Esophagus muscularis mucosa (tissue), 4 donors: ENCODE results near the gene UPK3B. TPM values are rescaled to one million over a fixed set of nuclear protein-coding genes. Genes with fewer than 3 reads are reported as not detected.
A peak's percentile ranks its signal among the peaks of the same experiment; 100 is the strongest.
"Not testable (repeated sequence)": the region's sequence is repeated elsewhere in the genome, so short reads cannot be mapped to it uniquely, and the experiment has no call there.

ENCODE experiments used
- DNase-seq: peaks from one replicate; pipeline ENCODE4 v3.0.0-alpha.2; 2017; ENCODE audit errors: extremely low spot score
- H3K27ac ChIP-seq, 4 donors: fragments of 200-600 bp; sonication (generic); replicated peaks in 1 of 4; 1 replicate in 3 of 4; 2 replicates in 1 of 4; pipeline ENCODE4 v1.5.1; 2016 to 2019; ENCODE audit warnings: mild to moderate bottlenecking in 1 of 4
- H3K27me3 ChIP-seq, 4 donors: fragments of 200-600 bp; sonication (generic); one replicate each; pipeline versions ENCODE4 v1.5.1 to v1.6.0; 2016 to 2019
- H3K36me3 ChIP-seq, 4 donors: fragments of 200-600 bp; sonication (generic); one replicate each; pipeline ENCODE4 v1.5.1; 2016 to 2019
- H3K4me1 ChIP-seq, 4 donors: fragments of 200-600 bp; sonication (generic); one replicate each; pipeline ENCODE4 v1.5.1; 2016 to 2019
- H3K4me3 ChIP-seq, 4 donors: fragments of 200-600 bp; sonication (generic); 1 replicate in 2 of 4; 2 replicates in 2 of 4; pipeline ENCODE4 v1.5.1; 2016 to 2019; ENCODE audit warnings: mild to moderate bottlenecking in 4 of 4, moderate library complexity in 1 of 4
- H3K9me3 ChIP-seq, 4 donors: fragments of 200-600 bp; sonication (generic); 1 replicate in 3 of 4; 2 replicates in 1 of 4; pipeline ENCODE4 v1.5.1; 2016 to 2019
- POLR2A ChIP-seq: fragments of 450-650 bp; IDR thresholded peaks from one replicate; pipeline ENCODE4 v1.6.1; 2017; ENCODE audit warnings: antibody characterized with exemption, moderate library complexity, mild to moderate bottlenecking, low read depth
- POLR2AphosphoS5 ChIP-seq, 2 donors: sonication (generic); formaldehyde crosslinking; IDR thresholded peaks; one replicate each; pipeline ENCODE4 v1.6.1; 2017; ENCODE audit warnings: antibody characterized with exemption in 2 of 2
- WGBS: methylation state at CpG from one replicate; pipeline ENCODE4 v1.1.5; 2018; 5-methylcytosine and 5-hydroxymethylcytosine counted together
- intact Hi-C: fragments of 100-400 bp; cut with DNase I; formaldehyde crosslinking; loops from one replicate; pipeline ENCODE4 v1.15.1; 2023
- total RNA-seq, 4 donors: library from RNA; depleted of rRNA; stranded (reverse); fragments of >200 nt; gene quantifications; one replicate each; pipeline versions ENCODE4 v1.1.0 to v1.2.1, GENCODE V29; 2016
- TF ChIP-seq, protein P1 (sequence below), 3 experiments: fragments of 200-600 bp in 2 of 3; fragments of 450-650 bp in 1 of 3; sonication (generic) in 2 of 3; IDR thresholded peaks; one replicate each; pipeline ENCODE4 v1.5.1; 2017 to 2019; ENCODE audit warnings: antibody characterized with exemption in 3 of 3, mild to moderate bottlenecking in 2 of 3, moderate library complexity in 1 of 3

UPK3B gene
- total RNA-seq, 4 donors from 2014 or later = 0.75 to 0.84 TPM; not detected in 2

DNA sequence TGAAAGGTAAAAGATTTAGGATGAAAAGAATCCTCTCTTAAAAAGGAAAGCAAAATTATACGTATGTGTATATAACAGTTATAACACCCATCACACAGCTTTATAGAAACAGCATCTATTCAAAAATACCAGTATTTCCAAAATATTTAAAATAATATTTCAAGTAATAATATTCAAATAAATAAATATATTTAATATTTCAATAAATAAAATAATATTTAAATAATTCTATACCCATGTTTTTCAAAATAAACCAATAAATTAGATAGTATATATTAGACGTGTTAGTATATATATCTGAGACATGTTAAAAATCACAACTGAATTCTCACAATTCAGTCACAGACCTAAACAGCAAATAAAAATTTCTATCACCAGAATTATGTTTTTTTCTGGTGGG is 21.3 kb downstream of the UPK3B start:
- no CpG with 5 or more reads among the region's 2 CpGs for WGBS
- DNase-seq, H3K9me3 ChIP-seq, H3K4me1 ChIP-seq, H3K36me3 ChIP-seq, H3K27me3 ChIP-seq, H3K27ac ChIP-seq, H3K4me3 ChIP-seq, intact Hi-C loops: not testable (repeated sequence)

DNA sequence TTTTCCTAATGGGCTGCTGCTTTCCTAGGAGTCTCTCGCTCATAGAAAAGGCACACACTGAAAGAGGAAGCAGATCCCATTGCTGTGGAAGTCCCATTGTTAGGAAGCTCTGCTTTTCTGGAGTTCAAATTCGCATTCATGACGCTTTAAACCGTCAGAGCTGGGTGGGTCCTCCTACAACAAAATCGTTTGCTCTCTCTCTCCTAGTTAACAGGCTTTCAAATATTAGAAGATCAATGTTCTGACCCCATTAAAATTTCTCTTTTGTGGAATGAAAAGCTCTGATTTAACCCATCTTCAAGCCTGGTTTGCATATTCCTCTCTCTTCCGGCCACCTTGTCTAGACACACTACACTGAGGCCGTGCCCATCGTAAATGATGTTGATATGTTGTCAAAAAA is 32.8 kb downstream of the UPK3B start, which contains the start of gene SPDYE16:
TSS of gene SPDYE16 (minus strand) at position 101 of the 400 bp plus-strand sequence. CDS start 1,838 bp downstream, outside the sequence.
- H3K27me3 ChIP-seq, H3K9me3 ChIP-seq, H3K36me3 ChIP-seq, H3K27ac ChIP-seq, DNase-seq, H3K4me1 ChIP-seq, H3K4me3 ChIP-seq, intact Hi-C loops: not testable (repeated sequence)
- WGBS = no CpG with 5 or more reads among the region's 8 CpGs

DNA sequence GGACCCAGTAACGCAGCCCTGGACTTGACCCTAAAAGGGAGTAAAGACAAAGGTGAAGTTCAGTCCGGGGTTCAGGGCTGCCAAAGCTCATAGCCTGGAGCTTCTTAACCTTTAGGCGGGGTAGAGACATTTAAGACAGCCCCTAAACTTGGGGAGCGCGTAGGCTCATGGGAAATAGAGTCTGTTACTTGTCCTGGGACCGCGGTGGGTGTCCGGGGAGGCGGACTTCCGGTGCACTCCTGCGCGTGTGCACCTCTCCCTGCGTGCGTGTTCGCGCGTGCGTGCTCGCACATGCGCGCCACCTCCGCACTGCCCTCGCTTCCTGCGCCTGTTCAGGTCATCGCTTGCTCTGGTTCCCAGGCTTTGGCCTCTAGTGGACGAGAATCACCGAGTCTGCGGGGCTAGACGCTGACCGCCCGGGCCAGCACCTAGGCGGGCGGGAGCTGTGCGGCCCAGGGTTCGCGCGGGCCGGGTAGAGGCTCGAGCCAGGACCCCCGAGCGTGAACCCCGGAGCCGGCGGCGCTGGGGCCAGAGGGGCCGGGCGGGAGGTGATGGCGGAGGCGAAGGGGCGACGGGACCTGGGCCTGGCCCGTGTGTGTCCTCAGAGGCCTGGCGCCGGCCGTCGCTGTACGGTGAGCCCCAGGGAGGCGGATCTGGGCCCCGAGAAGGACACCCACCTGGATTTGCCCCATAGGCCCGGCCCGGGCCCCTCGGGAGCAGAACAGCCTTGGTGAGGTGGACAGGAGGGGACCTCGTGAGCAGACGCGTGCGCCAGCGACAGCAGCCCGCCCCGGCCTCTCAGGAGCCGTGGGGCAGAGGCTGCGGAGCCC is 38.9 kb downstream of the UPK3B start:
- H3K27me3 ChIP-seq, H3K9me3 ChIP-seq, intact Hi-C loops, H3K36me3 ChIP-seq: not testable (repeated sequence)
- TF ChIP-seq POLR2AphosphoS5 (IDR thresholded peaks at IDR 0.05) (peak; percentile 88 to 93), POLR2A (peak; percentile 9)
- TF ChIP-seq, protein P1, sequence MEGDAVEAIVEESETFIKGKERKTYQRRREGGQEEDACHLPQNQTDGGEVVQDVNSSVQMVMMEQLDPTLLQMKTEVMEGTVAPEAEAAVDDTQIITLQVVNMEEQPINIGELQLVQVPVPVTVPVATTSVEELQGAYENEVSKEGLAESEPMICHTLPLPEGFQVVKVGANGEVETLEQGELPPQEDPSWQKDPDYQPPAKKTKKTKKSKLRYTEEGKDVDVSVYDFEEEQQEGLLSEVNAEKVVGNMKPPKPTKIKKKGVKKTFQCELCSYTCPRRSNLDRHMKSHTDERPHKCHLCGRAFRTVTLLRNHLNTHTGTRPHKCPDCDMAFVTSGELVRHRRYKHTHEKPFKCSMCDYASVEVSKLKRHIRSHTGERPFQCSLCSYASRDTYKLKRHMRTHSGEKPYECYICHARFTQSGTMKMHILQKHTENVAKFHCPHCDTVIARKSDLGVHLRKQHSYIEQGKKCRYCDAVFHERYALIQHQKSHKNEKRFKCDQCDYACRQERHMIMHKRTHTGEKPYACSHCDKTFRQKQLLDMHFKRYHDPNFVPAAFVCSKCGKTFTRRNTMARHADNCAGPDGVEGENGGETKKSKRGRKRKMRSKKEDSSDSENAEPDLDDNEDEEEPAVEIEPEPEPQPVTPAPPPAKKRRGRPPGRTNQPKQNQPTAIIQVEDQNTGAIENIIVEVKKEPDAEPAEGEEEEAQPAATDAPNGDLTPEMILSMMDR (IDR thresholded peaks at IDR 0.05) = peak in 1 of 3 experiments; percentile 24
- DNase-seq = peak; percentile 95
- H3K4me1 ChIP-seq = peaks cover 0 to 13% (median 10%) of the 10 kb centered on the region in 4 donors
- H3K4me3 ChIP-seq = peak overlapping the region; percentile 70 to 93 (median 80)
- H3K27ac ChIP-seq = peak overlapping the region; percentile 87 to 98 (median 94)
- 0% methylated on average over 24 of the region's 71 CpGs for WGBS

DNA sequence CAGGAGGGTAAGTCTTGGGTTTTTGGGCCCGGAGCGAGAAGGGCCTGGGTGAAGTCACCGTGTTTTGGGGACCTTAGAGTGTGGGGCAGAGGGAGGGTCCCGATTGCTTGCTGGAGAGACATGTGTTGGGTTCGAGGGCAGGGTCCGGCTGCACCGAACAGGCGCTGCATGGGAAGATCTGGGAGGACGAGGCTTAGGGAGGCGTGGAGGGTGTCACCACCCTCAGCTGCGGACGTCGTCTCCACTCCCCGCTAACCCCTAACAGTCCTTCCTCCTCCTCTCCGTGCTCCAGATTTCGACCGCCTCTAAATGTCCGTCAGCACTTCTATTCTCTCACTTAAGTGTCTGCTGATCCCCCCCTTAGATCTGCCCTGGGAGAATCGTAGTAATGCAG is 39.5 kb downstream of the UPK3B start:
- Histone ChIP-seq H3K27ac (peak overlapping the region; percentile 87 to 98 (median 94)), H3K4me1 (peaks cover 0 to 13% (median 10%) of the 10 kb centered on the region in 4 donors), H3K4me3 (peak overlapping the region; percentile 70 to 93 (median 80))
- H3K27me3 ChIP-seq, DNase-seq, intact Hi-C loops, H3K36me3 ChIP-seq, H3K9me3 ChIP-seq: not testable (repeated sequence)
- 2% methylated on average over 19 of the region's 19 CpGs for WGBS

DNA sequence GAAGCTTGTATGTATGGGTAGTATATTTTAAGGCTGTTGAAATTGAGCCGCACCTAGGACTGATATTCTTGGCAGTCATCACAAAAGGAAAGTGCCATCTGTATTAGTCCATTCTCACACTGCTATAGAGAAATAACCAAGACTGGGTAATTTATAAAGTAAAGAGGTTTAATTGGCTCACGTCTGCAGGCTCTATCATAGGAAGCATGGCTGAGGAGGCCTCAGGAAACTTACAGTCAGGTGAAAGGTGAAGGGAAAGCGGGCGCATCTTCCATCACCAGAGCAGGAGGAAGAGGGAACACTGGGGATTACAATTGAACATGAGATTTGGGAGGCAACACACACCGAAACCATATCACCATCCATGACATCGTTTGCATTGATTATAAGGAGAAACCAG is 41.6 kb downstream of the UPK3B start:
- H3K36me3 ChIP-seq, H3K9me3 ChIP-seq, H3K27me3 ChIP-seq, DNase-seq, H3K4me3 ChIP-seq, intact Hi-C loops, H3K27ac ChIP-seq: not testable (repeated sequence)
- 88% methylated on average over 6 of the region's 6 CpGs for WGBS
- H3K4me1 ChIP-seq = peaks cover 0 to 13% (median 10%) of the 10 kb centered on the region in 4 donors

DNA sequence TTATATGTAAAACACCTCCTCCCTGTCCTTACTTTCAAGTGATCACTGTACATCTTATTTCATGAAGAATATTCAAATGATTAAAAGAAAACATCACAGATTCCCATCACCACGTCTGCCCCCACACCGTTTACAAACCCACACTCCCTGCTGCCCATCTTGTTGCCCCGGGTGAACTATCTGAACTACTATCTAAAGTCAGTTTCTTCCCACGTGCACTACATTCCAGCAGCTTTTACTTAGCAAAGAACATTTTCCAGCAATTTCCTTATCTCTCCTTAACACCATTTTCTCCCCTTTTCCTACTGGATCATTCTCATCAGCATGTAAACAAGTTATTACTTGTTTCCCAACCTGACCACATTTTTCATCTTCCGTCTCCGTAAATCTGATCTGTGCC is 49.3 kb downstream of the UPK3B start:
- H3K9me3 ChIP-seq, H3K4me1 ChIP-seq, intact Hi-C loops, H3K27me3 ChIP-seq, H3K36me3 ChIP-seq, H3K4me3 ChIP-seq, H3K27ac ChIP-seq, DNase-seq: not testable (repeated sequence)
- WGBS = 69% methylated on average over 6 of the region's 6 CpGs

DNA sequence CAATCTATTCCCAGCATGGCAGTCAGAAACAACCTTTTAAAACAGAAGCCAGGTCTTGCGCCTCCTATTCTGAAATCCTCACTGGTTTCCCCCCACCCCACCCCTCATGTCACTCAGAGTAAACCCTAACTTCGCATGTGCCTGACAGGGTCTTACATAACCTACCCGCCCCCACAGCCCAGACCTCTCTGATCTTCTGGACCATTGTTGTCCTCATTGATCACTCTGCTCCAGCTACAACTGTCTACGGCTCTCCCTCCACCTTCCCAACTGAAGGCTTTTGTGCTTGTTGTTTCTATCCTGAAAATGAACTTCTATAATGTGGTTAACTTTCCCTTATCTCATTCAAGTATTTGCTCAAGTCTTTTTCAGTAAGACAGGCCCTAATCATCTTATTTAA is 49.8 kb downstream of the UPK3B start:
- intact Hi-C loops, H3K9me3 ChIP-seq: not testable (repeated sequence)
- 88% methylated on average over 3 of the region's 4 CpGs for WGBS

DNA sequence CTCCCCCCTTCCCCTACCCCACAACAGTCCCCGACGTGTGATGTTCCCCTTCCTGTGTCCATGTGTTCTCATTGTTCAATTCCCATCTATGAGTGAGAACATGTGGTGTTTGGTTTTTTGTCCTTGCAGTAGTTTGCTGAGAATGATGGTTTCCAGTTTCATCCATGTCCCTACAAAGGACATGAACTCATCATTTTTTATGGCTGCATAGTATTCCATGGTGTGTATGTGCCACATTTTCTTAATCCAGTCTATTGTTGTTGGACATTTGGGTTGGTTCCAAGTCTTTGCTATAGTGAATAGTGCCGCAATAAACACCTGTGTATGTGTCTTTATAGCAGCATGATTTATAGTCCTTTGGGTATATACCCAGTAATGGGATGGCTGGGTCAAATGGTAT is 51.0 kb downstream of the UPK3B start:
- H3K4me3 ChIP-seq, H3K27ac ChIP-seq, H3K27me3 ChIP-seq, DNase-seq, H3K36me3 ChIP-seq, H3K9me3 ChIP-seq, H3K4me1 ChIP-seq, intact Hi-C loops: not testable (repeated sequence)
- 96% methylated on average over 3 of the region's 3 CpGs for WGBS

More for the DNA sequence above, 49.8 kb downstream of the UPK3B start:
- not testable (repeated sequence) for H3K36me3 ChIP-seq, H3K4me1 ChIP-seq, H3K27me3 ChIP-seq, DNase-seq, H3K27ac ChIP-seq, H3K4me3 ChIP-seq

DNA sequence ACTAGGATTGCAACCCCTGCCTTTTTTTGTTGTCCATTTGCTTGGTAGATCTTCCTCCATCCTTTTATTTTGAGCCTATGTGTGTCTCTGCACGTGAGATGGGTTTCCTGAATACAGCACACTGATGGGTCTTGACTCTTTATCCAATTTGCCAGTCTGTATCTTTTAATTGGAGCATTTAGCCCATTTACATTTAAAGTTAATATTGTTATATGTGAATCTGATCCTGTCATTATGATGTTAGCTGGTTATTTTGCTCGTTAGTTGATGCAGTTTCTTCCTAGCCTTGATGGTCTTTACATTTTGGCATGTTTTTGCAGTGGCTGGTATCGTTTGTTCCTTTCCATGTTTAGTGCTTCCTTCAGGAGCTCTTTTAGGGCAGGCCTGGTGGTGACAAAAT is 54.6 kb downstream of the UPK3B start:
- H3K27me3 ChIP-seq, H3K4me1 ChIP-seq, H3K36me3 ChIP-seq, H3K9me3 ChIP-seq, DNase-seq, H3K27ac ChIP-seq, H3K4me3 ChIP-seq, intact Hi-C loops: not testable (repeated sequence)
- 93% methylated on average over 3 of the region's 3 CpGs for WGBS
